Stomach (tissue), 9 donors: ENCODE results near the gene ERRFI1. TPM values are rescaled to one million over a fixed set of nuclear protein-coding genes. Genes with fewer than 3 reads are reported as not detected.

Experiments used
- DNase-seq, 2 donors: peaks; one replicate each; pipeline versions ENCODE4 v3.0.0 to v3.0.0-alpha.2; 2013 to 2019
- H3K27ac ChIP-seq, 5 donors: fragments of 200-600 bp in 4 of 5; sonication (generic) in 4 of 5; one replicate each; pipeline ENCODE4 v1.5.1; 2013 to 2019; ENCODE audit warnings: mild to moderate bottlenecking in 1 of 5, moderate library complexity in 1 of 5
- H3K27me3 ChIP-seq, 3 donors: fragments of 200-600 bp; sonication (generic); one replicate each; pipeline ENCODE4 v1.5.1; 2017 to 2019; ENCODE audit warnings: mixed run types in 1 of 3
- H3K36me3 ChIP-seq, 4 donors: fragments of 200-600 bp; sonication (generic); 1 replicate in 3 of 4; 2 replicates in 1 of 4; pipeline ENCODE4 v1.5.1; 2016 to 2019
- H3K4me1 ChIP-seq, 4 donors: fragments of 200-600 bp; sonication (generic); one replicate each; pipeline ENCODE4 v1.5.1; 2016 to 2019
- H3K4me3 ChIP-seq, 4 donors: fragments of 200-600 bp; sonication (generic) in 3 of 4; one replicate each; pipeline ENCODE4 v1.5.1; 2016 to 2019; ENCODE audit warnings: mild to moderate bottlenecking in 1 of 4
- H3K9me3 ChIP-seq, 4 donors: fragments of 200-600 bp; sonication (generic); one replicate each; pipeline ENCODE4 v1.5.1; 2016 to 2019
- EP300 ChIP-seq: sonication (generic); formaldehyde crosslinking; IDR thresholded peaks from one replicate; pipeline ENCODE4 v1.6.1; 2017; ENCODE audit warnings: antibody characterized with exemption
- POLR2A ChIP-seq, 4 donors: fragments of 450-650 bp; IDR thresholded peaks; one replicate each; pipeline ENCODE4 v1.6.1; 2016; ENCODE audit warnings: antibody characterized with exemption in 4 of 4, control low read depth in 2 of 4, mild to moderate bottlenecking in 1 of 4, moderate library complexity in 1 of 4
- POLR2AphosphoS5 ChIP-seq, 3 donors: sonication (generic); formaldehyde crosslinking; IDR thresholded peaks; one replicate each; pipeline ENCODE4 v1.6.1; 2016; ENCODE audit warnings: antibody characterized with exemption in 3 of 3
- WGBS, 5 donors: extraction: QIAGEN DNeasy Blood & Tissue Kit in 3 of 5; methylation state at CpG; one replicate each; pipeline versions ENCODE4 v1.1.5 to v1.1.7; 2013 to 2018; 5-methylcytosine and 5-hydroxymethylcytosine counted together
- intact Hi-C: fragments of 100-400 bp; cut with DNase I; formaldehyde crosslinking; loops from one replicate; pipeline ENCODE4 v1.15.1; 2023; ENCODE audit warnings: low total_unique reads
- polyA plus RNA-seq, 3 donors: library from polyadenylated mRNA; stranded (reverse); fragments of 200-250 nt; gene quantifications; one replicate each; pipeline ENCODE4 v1.2.3, GENCODE V29; 2013
- total RNA-seq, 5 donors: library from RNA; depleted of rRNA; stranded (reverse); fragments of >200 nt; gene quantifications; one replicate each; pipeline versions ENCODE4 v1.1.0 to v1.2.3, GENCODE V29; 2014 to 2016
- TF ChIP-seq, protein P1 (sequence below), 7 experiments: fragments of 450-650 bp in 4 of 7; fragments of 200-600 bp in 3 of 7; sonication (generic) in 3 of 7; IDR thresholded peaks; one replicate each; pipeline ENCODE4 v1.5.1; 2016 to 2019; ENCODE audit warnings: antibody characterized with exemption in 7 of 7, control low read depth in 2 of 7, mild to moderate bottlenecking in 1 of 7
- donor health status: healthy with polysubstance abuse.
- donor health status: Bipolar disorder and iron deficiency.
- donor health status: healthy.

ERRFI1 gene
- total and polyA plus RNA-seq, 8 donors = 3.5 to 201 (median 58.5) TPM

DNA sequence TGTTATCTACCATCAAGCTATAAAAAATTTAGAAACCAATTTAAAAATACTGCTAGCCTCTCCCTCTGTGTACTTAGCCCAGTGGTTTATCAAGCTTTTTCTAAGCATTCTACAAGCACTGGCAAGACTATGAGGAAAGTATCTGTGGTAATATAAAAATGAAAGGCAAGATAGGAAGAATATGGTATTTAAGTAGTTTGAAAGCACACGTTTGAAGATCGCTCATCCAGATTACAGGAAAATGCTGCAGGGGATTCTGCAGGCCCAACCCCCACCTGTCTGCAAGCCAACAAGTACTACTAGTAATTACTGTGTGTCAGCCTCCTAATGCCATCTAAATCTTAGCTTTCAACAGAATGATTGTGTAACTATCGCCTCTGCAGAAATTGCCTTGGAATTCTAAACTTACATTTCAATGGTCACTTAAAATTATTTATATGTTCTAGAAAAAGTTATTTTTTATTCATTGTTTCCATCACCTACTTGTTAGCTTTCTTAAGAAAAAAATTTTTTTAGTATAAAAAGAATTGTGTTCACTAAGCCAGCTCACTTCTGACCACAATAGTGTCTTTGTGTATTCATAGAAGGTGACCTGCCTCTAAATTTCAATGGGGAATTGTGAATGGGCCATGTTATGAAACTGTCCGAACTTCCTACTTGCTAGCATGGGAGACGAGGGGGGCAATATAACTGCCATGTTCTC, 8.5 kb downstream of the ERRFI1 start:
- no peak for TF ChIP-seq EP300
- peak; percentile 4 to 26 (median 14) for TF ChIP-seq POLR2AphosphoS5 (IDR thresholded peaks at IDR 0.05)
- intact Hi-C loops = no loop called here
- DNase-seq = peak in 1 of 2 donors; percentile 55
- WGBS, 5 donors = 23 to 34% (median 25%) methylated on average over 5 of the region's 5 CpGs
- peaks cover 43 to 97% (median 74%) of the 10 kb centered on the region in 4 donors for H3K4me1 ChIP-seq
- peak overlapping the region in 4 of 5 donors; percentile 52 to 98 (median 76) for H3K27ac ChIP-seq
- no peak overlapping the region for H3K4me3 ChIP-seq
- H3K36me3 ChIP-seq = peaks cover 19 to 27% (median 21%) of the 10 kb centered on the region in 4 donors
- no peaks in the 10 kb centered on the region for H3K27me3 ChIP-seq
- H3K9me3 ChIP-seq = no peaks in the 10 kb centered on the region

DNA sequence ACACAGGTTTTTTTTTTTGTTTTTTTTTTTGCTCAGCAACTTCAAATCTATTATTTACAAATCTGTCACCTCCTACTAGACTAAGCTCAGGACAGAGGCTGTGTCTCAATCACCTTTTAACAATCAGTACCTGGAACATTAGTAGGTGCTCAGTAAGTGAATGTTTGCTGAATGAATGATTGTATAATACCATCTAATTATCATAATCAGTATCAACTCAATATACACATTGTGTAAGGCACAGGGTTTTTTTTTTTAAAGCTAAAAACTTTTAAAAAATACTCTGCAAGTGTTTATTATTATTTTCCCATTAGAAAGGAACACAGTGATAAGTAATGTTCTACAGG, 9.2 kb downstream of the ERRFI1 start:
- peak overlapping the region in 4 of 5 donors; percentile 62 to 98 (median 76) for H3K27ac ChIP-seq
- peaks cover 26 to 35% (median 29%) of the 10 kb centered on the region in 4 donors for H3K36me3 ChIP-seq
- no peaks in the 10 kb centered on the region for H3K27me3 ChIP-seq
- peaks cover 48 to 97% (median 71%) of the 10 kb centered on the region in 4 donors for H3K4me1 ChIP-seq
- H3K4me3 ChIP-seq = peak overlapping the region in 1 of 4 donors; percentile 26
- intact Hi-C loops = no loop called here
- no peak for DNase-seq
- TF ChIP-seq POLR2A (IDR thresholded peaks at IDR 0.05) = no peak
- TF ChIP-seq, protein P1, sequence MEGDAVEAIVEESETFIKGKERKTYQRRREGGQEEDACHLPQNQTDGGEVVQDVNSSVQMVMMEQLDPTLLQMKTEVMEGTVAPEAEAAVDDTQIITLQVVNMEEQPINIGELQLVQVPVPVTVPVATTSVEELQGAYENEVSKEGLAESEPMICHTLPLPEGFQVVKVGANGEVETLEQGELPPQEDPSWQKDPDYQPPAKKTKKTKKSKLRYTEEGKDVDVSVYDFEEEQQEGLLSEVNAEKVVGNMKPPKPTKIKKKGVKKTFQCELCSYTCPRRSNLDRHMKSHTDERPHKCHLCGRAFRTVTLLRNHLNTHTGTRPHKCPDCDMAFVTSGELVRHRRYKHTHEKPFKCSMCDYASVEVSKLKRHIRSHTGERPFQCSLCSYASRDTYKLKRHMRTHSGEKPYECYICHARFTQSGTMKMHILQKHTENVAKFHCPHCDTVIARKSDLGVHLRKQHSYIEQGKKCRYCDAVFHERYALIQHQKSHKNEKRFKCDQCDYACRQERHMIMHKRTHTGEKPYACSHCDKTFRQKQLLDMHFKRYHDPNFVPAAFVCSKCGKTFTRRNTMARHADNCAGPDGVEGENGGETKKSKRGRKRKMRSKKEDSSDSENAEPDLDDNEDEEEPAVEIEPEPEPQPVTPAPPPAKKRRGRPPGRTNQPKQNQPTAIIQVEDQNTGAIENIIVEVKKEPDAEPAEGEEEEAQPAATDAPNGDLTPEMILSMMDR (IDR thresholded peaks at IDR 0.05) = no peak
- no peak for TF ChIP-seq POLR2AphosphoS5 (IDR thresholded peaks at IDR 0.05)
- TF ChIP-seq EP300 = no peak
- no peaks in the 10 kb centered on the region for H3K9me3 ChIP-seq

GRCh38 chr1:8016210-8016894, 9.8 kb downstream of the ERRFI1 start:
- DNase-seq = no peak
- no peaks in the 10 kb centered on the region for H3K9me3 ChIP-seq
- WGBS, 5 donors = 26 to 36% (median 30%) methylated on average over 4 of the region's 4 CpGs
- H3K27ac ChIP-seq = peak overlapping the region in 4 of 5 donors; percentile 62 to 98 (median 76)
- H3K27me3 ChIP-seq = no peaks in the 10 kb centered on the region
- H3K36me3 ChIP-seq = peaks cover 28 to 40% (median 33%) of the 10 kb centered on the region in 4 donors
- H3K4me1 ChIP-seq = peaks cover 48 to 93% (median 68%) of the 10 kb centered on the region in 4 donors
- H3K4me3 ChIP-seq = peak overlapping the region in 1 of 4 donors; percentile 26
- intact Hi-C loops = no loop called here
- TF ChIP-seq, protein P1 (IDR thresholded peaks at IDR 0.05) = no peak
- TF ChIP-seq EP300 (no peak), POLR2A (IDR thresholded peaks at IDR 0.05) (no peak), POLR2AphosphoS5 (IDR thresholded peaks at IDR 0.05) (no peak)

- H3K4me3 ChIP-seq = peak overlapping the region in 1 of 4 donors; percentile 26
- peak overlapping the region in 4 of 5 donors; percentile 62 to 98 (median 76) for H3K27ac ChIP-seq
- 25 to 34% (median 30%) methylated on average over 2 of the region's 2 CpGs for WGBS, 5 donors
- peak in 1 of 2 donors; percentile 62 for DNase-seq
- H3K4me1 ChIP-seq = peaks cover 48 to 93% (median 65%) of the 10 kb centered on the region in 4 donors
- intact Hi-C loops = no loop called here
- peaks cover 31 to 45% (median 39%) of the 10 kb centered on the region in 4 donors for H3K36me3 ChIP-seq
- TF ChIP-seq POLR2AphosphoS5 (IDR thresholded peaks at IDR 0.05) = peak in 1 of 3 donors; percentile 30
- TF ChIP-seq, protein P1 (IDR thresholded peaks at IDR 0.05) = no peak
- H3K9me3 ChIP-seq = no peaks in the 10 kb centered on the region
- no peaks in the 10 kb centered on the region for H3K27me3 ChIP-seq
Observed at GRCh38 chr1:8015809-8016165, 10.3 kb downstream of the ERRFI1 start.
